Esophagus muscularis mucosa (tissue), 4 donors: ENCODE measurements around the gene SHMT2. TPM values are rescaled to one million over a fixed set of nuclear protein-coding genes. Genes with fewer than 3 reads are reported as not detected.
A peak's percentile ranks its signal among the peaks of the same experiment; 100 is the strongest.

ENCODE experiments used
- DNase-seq: peaks from one replicate; pipeline ENCODE4 v3.0.0-alpha.2; 2017; ENCODE audit errors: extremely low spot score
- H3K27ac ChIP-seq, 4 donors: fragments of 200-600 bp; sonication (generic); replicated peaks in 1 of 4; 1 replicate in 3 of 4; 2 replicates in 1 of 4; pipeline ENCODE4 v1.5.1; 2016 to 2019; ENCODE audit warnings: mild to moderate bottlenecking in 1 of 4
- H3K27me3 ChIP-seq, 4 donors: fragments of 200-600 bp; sonication (generic); one replicate each; pipeline versions ENCODE4 v1.5.1 to v1.6.0; 2016 to 2019
- H3K36me3 ChIP-seq, 4 donors: fragments of 200-600 bp; sonication (generic); one replicate each; pipeline ENCODE4 v1.5.1; 2016 to 2019
- H3K4me1 ChIP-seq, 4 donors: fragments of 200-600 bp; sonication (generic); one replicate each; pipeline ENCODE4 v1.5.1; 2016 to 2019
- H3K4me3 ChIP-seq, 4 donors: fragments of 200-600 bp; sonication (generic); 1 replicate in 2 of 4; 2 replicates in 2 of 4; pipeline ENCODE4 v1.5.1; 2016 to 2019; ENCODE audit warnings: mild to moderate bottlenecking in 4 of 4, moderate library complexity in 1 of 4
- H3K9me3 ChIP-seq, 4 donors: fragments of 200-600 bp; sonication (generic); 1 replicate in 3 of 4; 2 replicates in 1 of 4; pipeline ENCODE4 v1.5.1; 2016 to 2019
- EP300 ChIP-seq: sonication (generic); formaldehyde crosslinking; IDR thresholded peaks from one replicate; pipeline ENCODE4 v1.6.1; 2017; ENCODE audit warnings: antibody characterized with exemption
- POLR2A ChIP-seq: fragments of 450-650 bp; IDR thresholded peaks from one replicate; pipeline ENCODE4 v1.6.1; 2017; ENCODE audit warnings: antibody characterized with exemption, moderate library complexity, mild to moderate bottlenecking, low read depth
- POLR2AphosphoS5 ChIP-seq, 2 donors: sonication (generic); formaldehyde crosslinking; IDR thresholded peaks; one replicate each; pipeline ENCODE4 v1.6.1; 2017; ENCODE audit warnings: antibody characterized with exemption in 2 of 2
- WGBS: methylation state at CpG from one replicate; pipeline ENCODE4 v1.1.5; 2018; 5-methylcytosine and 5-hydroxymethylcytosine counted together
- intact Hi-C: fragments of 100-400 bp; cut with DNase I; formaldehyde crosslinking; loops from one replicate; pipeline ENCODE4 v1.15.1; 2023
- total RNA-seq, 4 donors: library from RNA; depleted of rRNA; stranded (reverse); fragments of >200 nt; gene quantifications; one replicate each; pipeline versions ENCODE4 v1.1.0 to v1.2.1, GENCODE V29; 2016
- TF ChIP-seq, protein P1 (sequence below), 3 experiments: fragments of 200-600 bp in 2 of 3; fragments of 450-650 bp in 1 of 3; sonication (generic) in 2 of 3; IDR thresholded peaks; one replicate each; pipeline ENCODE4 v1.5.1; 2017 to 2019; ENCODE audit warnings: antibody characterized with exemption in 3 of 3, mild to moderate bottlenecking in 2 of 3, moderate library complexity in 1 of 3

Gene SHMT2
- total RNA-seq, 4 donors from 2014 or later = 22.8 to 60.4 (median 34.6) TPM

DNA sequence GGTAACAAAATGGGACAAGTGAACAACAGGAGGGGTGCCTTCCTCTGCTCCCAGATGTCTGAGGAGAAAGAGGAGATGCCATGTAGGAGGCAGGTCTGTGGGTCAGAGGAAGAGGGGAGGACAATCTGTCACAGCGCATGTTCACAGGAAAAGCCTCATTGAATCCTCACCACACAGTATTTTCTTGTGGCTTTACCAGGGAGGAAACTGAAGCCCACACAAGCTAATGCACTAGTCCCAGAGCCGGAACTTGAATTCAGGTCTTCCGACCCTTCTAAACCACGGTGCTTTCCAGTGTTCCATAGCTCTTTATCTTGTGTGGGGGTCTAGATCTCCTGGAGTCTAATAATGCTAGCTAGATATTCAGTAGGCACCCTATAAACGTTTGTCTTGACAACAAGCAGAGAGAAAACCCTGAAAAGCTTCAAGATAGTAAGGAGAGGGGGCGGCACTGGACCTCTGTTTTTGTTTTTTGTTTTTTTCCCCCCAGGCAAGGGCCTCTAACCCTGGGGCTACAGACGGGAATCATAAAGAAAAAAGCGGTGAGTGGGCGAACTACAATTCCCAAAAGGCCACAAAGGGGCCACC, 371 bp upstream of the SHMT2 start:
- peak overlapping the region; percentile 55 to 71 (median 68) for H3K27ac ChIP-seq
- no peak for TF ChIP-seq POLR2A
- TF ChIP-seq, protein P1, sequence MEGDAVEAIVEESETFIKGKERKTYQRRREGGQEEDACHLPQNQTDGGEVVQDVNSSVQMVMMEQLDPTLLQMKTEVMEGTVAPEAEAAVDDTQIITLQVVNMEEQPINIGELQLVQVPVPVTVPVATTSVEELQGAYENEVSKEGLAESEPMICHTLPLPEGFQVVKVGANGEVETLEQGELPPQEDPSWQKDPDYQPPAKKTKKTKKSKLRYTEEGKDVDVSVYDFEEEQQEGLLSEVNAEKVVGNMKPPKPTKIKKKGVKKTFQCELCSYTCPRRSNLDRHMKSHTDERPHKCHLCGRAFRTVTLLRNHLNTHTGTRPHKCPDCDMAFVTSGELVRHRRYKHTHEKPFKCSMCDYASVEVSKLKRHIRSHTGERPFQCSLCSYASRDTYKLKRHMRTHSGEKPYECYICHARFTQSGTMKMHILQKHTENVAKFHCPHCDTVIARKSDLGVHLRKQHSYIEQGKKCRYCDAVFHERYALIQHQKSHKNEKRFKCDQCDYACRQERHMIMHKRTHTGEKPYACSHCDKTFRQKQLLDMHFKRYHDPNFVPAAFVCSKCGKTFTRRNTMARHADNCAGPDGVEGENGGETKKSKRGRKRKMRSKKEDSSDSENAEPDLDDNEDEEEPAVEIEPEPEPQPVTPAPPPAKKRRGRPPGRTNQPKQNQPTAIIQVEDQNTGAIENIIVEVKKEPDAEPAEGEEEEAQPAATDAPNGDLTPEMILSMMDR (IDR thresholded peaks at IDR 0.05) = peak in 2 of 3 experiments; percentile 23 to 37
- intact Hi-C loops = no loop called here
- peaks cover 23 to 32% (median 31%) of the 10 kb centered on the region in 4 donors for H3K36me3 ChIP-seq
- 16% methylated on average over 9 of the region's 9 CpGs for WGBS
- no peak for DNase-seq
- peak overlapping the region; percentile 57 to 65 (median 62) for H3K4me3 ChIP-seq
- H3K4me1 ChIP-seq = peaks cover 21 to 49% (median 43%) of the 10 kb centered on the region in 4 donors
- H3K9me3 ChIP-seq = no peaks in the 10 kb centered on the region
- H3K27me3 ChIP-seq = peaks cover 3 to 40% (median 31%) of the 10 kb centered on the region in 4 donors

DNA sequence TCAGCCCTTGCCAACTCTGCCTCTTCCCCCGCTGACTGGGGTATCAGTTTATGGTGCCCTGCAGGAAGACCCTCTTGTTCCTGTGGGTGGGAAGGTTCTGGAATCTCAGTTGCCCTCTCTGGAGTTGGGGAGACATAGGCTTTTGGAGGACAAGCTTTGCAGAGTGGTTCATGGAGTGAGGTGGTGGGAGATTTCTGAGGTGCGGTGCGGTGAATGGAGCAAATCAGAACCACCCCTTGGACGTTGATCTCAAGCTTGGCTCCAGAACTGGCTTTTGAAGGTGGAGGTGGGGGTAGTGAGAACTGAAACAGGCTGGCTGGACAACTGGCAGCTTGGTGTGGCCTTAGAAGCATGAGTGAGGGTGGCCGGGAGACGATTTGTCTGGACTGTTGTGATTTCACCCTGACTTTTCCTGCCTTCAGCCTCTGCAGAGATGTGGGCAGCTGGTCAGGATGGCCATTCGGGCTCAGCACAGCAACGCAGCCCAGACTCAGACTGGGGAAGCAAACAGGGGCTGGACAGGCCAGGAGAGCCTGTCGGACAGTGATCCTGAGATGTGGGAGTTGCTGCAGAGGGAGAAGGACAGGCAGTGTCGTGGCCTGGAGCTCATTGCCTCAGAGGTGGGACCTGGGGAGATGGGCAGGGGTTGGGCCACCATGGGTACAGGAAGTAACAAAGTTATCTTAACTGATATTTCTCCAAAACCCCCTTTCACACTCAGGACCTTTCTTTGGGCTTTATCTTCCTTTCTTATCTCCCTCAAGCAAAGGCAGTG, 1.1 kb downstream of the SHMT2 start:
- TF ChIP-seq POLR2AphosphoS5 (IDR thresholded peaks at IDR 0.05) (no peak), EP300 (no peak), POLR2A (no peak)
- TF ChIP-seq, protein P1 (IDR thresholded peaks at IDR 0.05) = no peak
- Histone ChIP-seq H3K36me3 (peaks cover 30 to 43% (median 39%) of the 10 kb centered on the region in 4 donors), H3K9me3 (no peaks in the 10 kb centered on the region), H3K4me1 (peaks cover 21 to 38% (median 34%) of the 10 kb centered on the region in 4 donors), H3K27ac (peak overlapping the region in 2 of 4 donors; percentile 55 to 69), H3K4me3 (peak overlapping the region; percentile 57 to 65 (median 62)), H3K27me3 (peaks cover 0 to 36% (median 17%) of the 10 kb centered on the region in 4 donors)
- intact Hi-C loops = no loop called here
- 68% methylated on average over 10 of the region's 10 CpGs for WGBS
- no peak for DNase-seq

GRCh38 chr12:57231276-57232021, 1.9 kb downstream of the SHMT2 start:
- Histone ChIP-seq H3K36me3 (peaks cover 30 to 43% (median 39%) of the 10 kb centered on the region in 4 donors), H3K4me1 (peaks cover 21 to 37% (median 32%) of the 10 kb centered on the region in 4 donors), H3K27me3 (peaks cover 0 to 36% (median 9%) of the 10 kb centered on the region in 4 donors), H3K9me3 (no peaks in the 10 kb centered on the region), H3K27ac (no peak overlapping the region), H3K4me3 (no peak overlapping the region)
- TF ChIP-seq POLR2AphosphoS5 (IDR thresholded peaks at IDR 0.05) (no peak), EP300 (no peak), POLR2A (no peak)
- TF ChIP-seq, protein P1 (IDR thresholded peaks at IDR 0.05) = no peak
- intact Hi-C loops = no loop called here
- no peak for DNase-seq
- 92% methylated on average over 10 of the region's 13 CpGs for WGBS

- Histone ChIP-seq H3K27ac (no peak overlapping the region), H3K9me3 (no peaks in the 10 kb centered on the region), H3K4me3 (no peak overlapping the region), H3K27me3 (peaks cover 0 to 36% (median 6%) of the 10 kb centered on the region in 4 donors), H3K4me1 (peaks cover 19 to 38% (median 28%) of the 10 kb centered on the region in 4 donors), H3K36me3 (peaks cover 30 to 43% (median 39%) of the 10 kb centered on the region in 4 donors)
- DNase-seq = no peak
- TF ChIP-seq POLR2A = no peak
- TF ChIP-seq, protein P1 (IDR thresholded peaks at IDR 0.05) = no peak
- TF ChIP-seq EP300 = no peak
- TF ChIP-seq POLR2AphosphoS5 (IDR thresholded peaks at IDR 0.05) = no peak
- intact Hi-C loops = no loop called here
- 85% methylated on average over 16 of the region's 19 CpGs for WGBS
These were observed 2.7 kb downstream of the SHMT2 start for GRCh38 chr12:57232156-57232756.
